ENCODE data around the gene NPIPA3. TPM values are rescaled to one million over a fixed set of nuclear protein-coding genes. Genes with fewer than 3 reads are reported as not detected.

NPIPA3 gene
- total RNA-seq, 2 donors from 2014 or later, result 1.3 to 3.1 TPM

Other genes with a start within 250 kb of the NPIPA3 start
- 10 to 100 TPM; 56.1 to 68.9 TPM for gene PARN, start 73.2 kb upstream of the NPIPA3 start, total RNA-seq
- 10 to 100 TPM; 67.3 to 79.7 TPM for gene BFAR, start 70.5 kb upstream of the NPIPA3 start, total RNA-seq
- gene PLA2G10, start 9.1 kb upstream of the NPIPA3 start, total RNA-seq, result not detected
- 1 to 10 TPM; 1.5 to 3.1 TPM for gene NPIPA2, start 39.1 kb downstream of the NPIPA3 start, total RNA-seq
- gene NOMO1, start 130.3 kb downstream of the NPIPA3 start, total RNA-seq, result 10 to 100 TPM; 38.5 to 43.5 TPM
- 100 to 1,000 TPM; 122 to 143 TPM for gene NPIPA1, start 234.0 kb downstream of the NPIPA3 start, total RNA-seq

Data from activated T-cell treated with anti-CD3 and anti-CD28 coated beads, Interleukin-2, amount 50 U/mL, for 72 hours (primary cell).